Measurements from ENCODE around the gene SRRM2.

The SRRM2 gene

DNA sequence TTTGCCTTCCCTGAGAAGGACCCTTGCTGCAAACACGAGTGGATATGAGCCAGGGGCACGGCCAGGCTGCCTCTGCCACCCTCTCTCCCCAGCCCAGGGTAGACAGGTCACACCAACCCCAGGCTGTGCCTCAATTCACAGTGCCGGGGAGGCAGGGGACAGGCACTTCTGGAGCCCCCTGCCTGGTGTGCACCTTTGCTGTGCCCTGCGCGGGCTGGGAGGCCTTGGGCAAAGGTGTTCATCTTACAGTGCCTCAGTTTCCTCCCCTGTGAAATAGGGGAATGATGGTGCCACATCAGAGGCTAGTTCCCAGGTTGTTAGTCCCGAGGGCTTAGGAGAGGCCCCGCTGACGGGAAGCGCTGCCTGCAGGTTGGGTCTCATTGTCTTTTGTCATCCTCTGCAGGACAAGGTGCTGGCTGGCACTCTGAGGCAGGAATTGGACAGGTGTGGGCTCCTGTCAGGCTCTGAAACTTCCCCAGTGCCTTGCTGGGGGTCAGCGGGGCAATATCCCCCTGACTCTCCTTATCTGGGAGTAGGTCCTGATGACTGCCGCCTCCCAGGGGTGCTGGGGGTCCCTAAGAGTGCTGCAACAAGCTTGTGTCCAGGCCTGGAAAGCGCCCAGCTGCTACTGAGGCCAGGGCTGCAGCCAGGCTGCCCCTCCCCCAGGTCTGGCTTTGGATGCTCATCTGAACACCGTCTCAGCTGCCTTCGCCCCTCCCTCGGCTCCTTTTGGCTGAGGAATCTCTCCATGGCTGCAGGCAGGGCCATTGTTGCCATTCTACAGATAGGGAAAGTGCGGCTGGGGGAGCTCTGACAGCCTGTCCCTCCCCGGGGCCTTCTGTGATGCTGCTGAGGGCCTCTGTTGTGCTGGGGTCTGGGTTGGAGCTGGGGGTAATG is 67.7 kb downstream of the SRRM2 start:
- no peak for DNase-seq (ENCODE audit: low spot score)

Small RNA genes within 50 kb of the gene (small RNA-seq; reads per million reads assigned to genes)
- 0 to 0.05 reads per million in 2 experiments for gene SNORA3C

All from SK-N-DZ (cell line).